ENCODE results near the gene EVI2A.

EVI2A gene

DNA sequence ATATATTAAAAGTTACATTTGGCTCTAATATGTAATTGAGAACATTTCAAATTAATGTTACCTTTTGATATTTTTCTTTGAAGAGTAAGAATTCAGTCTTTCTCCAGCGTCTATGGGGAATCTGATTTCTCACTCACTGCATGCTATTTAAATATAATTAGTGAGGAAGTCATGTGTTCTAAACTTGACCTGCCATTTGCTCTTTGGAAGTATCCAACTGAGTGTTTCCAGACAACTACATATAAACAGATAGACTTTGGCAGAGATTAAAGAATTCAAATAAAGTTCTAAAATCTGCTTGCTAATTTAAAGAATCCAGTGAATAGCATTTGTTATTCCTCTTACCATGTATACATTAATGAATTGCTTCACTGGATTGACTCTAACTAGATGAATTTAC, 47.9 kb downstream of the EVI2A start:
- DNase-seq (ENCODE audit: low read depth in 2 of 2): no peak

DNA sequence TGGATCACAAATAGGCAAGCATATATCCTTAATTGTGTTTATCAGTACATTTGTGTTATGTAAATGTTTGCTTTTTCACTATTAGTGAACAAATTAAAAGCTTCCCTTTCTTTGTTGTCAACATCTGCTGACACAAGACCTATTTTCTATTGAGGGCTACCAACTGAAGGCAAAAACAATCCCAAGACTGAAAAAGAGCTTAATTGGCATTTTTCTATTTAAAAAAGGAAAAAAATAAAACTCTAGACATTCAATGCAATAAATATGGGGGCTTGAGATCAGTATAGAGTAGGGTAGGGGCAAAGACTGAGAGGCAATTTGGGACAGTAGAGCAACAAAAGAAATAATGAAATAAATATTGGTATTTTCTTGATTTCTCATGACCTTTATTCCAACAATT, 48.6 kb downstream of the EVI2A start:
- no peak for DNase-seq (ENCODE audit: low read depth in 2 of 2)

DNA sequence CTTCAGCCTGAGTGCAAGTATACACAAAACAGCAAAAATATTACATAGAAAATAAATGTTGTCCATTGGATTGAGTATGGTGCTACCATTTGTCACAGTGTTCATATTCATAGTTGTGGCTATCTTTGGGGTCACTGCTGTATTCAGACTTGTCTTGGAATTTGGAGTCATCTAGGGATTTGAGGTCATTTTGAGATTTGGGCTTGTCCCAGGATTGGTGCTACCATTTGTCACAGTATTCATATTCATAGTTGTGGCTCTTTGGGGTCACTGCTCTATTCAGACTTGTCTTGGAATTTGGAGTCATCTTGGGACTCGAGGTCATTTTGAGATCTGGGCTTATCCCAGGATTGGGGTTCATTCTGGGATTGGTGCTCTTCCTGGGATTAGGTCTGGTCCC, 49.2 kb downstream of the EVI2A start:
- no peak for DNase-seq (ENCODE audit: low read depth in 2 of 2)

DNA sequence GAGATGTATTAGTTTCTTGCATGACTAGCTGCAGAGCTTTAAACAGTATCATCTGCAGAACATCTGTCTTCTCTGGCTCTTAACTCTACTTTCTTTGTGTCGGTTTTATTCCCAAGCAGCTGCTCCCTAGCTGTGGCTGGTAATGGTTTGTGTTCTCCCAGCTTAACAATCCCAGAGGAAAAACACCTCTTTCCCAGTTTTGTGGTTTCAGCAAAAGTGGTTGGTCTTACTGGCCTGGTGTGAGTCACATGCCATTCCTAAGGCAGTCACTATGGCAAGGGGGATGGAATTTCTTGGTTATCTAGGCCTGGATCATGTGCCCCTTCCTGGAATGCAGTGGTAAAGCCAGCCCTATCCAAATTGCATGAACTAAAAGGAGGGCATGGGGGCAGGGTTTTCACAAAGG, 51.8 kb downstream of the EVI2A start:
- no peak for DNase-seq (ENCODE audit: low read depth in 2 of 2)

DNA sequence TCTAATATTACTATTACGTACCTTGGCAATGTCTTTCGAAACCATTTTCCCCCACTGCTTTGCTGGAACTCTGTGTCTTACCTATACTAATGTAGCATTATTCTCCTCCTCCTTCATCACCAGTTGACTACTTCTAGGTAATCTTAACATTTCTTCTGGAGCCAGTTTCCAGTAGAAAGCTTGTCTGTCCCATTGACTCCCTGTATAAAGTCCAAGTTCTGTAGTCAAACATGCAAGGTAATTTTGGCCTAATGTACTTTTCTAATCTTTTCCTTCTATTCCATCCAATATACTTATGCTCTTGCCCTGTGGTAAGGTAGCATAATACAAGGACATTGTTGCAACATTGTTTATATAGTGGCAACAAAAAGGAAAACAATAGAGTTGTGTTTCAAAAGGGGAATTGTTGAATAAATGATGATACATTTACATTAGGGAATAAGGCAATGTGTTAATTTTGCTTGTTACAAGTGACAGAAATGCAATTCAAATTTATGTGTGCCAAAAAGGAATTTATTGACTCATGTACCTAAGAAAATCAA, 52.3 kb downstream of the EVI2A start:
- DNase-seq (ENCODE audit: low read depth in 2 of 2): no peak

All from stimulated activated CD4-positive, alpha-beta T cell treated with anti-CD3 and anti-CD28 coated beads, Interleukin-1b, Interleukin-23, amount 100 ng/mL, for 1 hour (primary cell).